Measurements from ENCODE around the gene TFR2.

DNA sequence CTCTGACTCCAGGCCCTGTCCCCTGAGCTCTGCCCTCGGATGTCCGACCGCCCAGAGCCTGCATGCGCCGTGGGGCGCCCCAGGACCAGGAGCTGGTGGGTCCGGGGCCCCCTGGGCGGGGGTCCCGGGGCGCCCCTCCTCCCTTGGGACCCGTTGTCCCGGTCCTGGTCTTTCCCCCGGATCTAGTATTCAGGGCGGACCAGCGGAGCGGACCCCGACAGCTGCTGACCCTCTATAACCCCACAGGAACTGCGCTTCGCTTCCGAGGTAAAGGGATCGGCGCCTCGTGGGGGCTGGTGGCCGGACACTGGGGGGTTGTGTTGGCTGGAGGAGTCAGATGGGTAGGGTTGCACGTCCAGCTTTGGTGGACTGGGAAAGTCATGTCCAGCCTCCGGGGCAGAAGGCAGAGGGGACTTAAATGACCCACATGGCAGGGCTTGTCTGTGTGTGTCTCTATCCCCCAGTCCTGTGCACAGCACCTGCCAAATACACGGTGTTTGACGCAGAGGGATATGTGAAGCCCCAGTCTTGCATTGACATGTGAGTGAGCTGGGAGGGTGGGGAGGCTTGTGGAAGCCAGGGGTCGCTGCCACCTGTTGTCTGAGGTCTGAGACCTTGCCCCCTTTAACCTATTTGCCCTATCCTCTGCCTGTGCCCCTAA, 28.5 kb downstream of the TFR2 start:
- TF ChIP-seq POLR2A (IDR thresholded peaks at IDR 0.05) = no peak
- TF ChIP-seq, protein P1, sequence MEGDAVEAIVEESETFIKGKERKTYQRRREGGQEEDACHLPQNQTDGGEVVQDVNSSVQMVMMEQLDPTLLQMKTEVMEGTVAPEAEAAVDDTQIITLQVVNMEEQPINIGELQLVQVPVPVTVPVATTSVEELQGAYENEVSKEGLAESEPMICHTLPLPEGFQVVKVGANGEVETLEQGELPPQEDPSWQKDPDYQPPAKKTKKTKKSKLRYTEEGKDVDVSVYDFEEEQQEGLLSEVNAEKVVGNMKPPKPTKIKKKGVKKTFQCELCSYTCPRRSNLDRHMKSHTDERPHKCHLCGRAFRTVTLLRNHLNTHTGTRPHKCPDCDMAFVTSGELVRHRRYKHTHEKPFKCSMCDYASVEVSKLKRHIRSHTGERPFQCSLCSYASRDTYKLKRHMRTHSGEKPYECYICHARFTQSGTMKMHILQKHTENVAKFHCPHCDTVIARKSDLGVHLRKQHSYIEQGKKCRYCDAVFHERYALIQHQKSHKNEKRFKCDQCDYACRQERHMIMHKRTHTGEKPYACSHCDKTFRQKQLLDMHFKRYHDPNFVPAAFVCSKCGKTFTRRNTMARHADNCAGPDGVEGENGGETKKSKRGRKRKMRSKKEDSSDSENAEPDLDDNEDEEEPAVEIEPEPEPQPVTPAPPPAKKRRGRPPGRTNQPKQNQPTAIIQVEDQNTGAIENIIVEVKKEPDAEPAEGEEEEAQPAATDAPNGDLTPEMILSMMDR (IDR thresholded peaks at IDR 0.05) = no peak

Data from breast epithelium (tissue), 3 donors.